K562 treated with DMSO at 1 percent for 48 hours (cell line): ENCODE results near the gene RALY. TPM values are rescaled to one million over a fixed set of nuclear protein-coding genes. Genes with fewer than 3 reads are reported as not detected.

Experiments
- total RNA-seq: library from RNA; unstranded; fragments of 300-600 nt; gene quantifications from 2 replicates; pipeline ENCODE4 v1.2.3, GENCODE V29; 2022; ENCODE audit warnings: low replicate concordance; ENCODE audit errors: extremely low read depth

Gene RALY
- not detected in 2 replicates for total RNA-seq

DNA sequence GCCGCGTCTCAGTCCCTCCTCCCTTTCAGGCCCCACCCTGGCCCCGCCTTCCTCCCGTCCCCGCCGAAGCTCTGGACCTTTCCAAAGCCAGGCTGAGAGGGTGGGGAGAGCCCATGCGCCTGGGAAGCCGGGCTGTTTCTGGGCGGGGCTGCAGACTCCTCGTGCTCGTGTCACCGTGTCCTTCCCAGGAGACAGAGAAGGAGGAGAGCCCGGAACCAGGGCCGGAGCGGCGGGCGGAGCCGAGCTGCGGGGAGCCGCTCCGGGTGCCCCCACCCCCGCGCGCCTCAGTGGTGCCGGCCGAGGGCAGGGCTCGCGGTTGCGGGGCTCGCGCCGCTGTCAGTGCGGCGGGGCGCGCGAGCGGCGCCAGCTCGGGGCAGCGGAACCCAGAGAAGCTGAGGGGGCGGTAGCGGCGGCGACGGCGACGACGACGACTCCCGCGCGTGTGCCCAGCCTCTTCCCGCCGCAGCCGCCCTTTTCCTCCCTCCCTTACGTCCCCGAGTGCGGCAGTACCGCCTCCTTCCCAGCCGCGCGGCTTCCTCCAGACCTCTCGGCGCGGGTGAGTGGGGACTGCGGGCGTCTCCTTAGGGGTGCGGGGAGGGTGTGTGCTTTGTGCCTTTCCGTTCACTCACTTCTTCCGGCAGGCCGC is at the start of gene RALY:
Gene RALY, plus strand, starts transcription at position 336 of the 646 bp plus-strand sequence. CDS start 78,164 bp downstream, outside the sequence.

DNA sequence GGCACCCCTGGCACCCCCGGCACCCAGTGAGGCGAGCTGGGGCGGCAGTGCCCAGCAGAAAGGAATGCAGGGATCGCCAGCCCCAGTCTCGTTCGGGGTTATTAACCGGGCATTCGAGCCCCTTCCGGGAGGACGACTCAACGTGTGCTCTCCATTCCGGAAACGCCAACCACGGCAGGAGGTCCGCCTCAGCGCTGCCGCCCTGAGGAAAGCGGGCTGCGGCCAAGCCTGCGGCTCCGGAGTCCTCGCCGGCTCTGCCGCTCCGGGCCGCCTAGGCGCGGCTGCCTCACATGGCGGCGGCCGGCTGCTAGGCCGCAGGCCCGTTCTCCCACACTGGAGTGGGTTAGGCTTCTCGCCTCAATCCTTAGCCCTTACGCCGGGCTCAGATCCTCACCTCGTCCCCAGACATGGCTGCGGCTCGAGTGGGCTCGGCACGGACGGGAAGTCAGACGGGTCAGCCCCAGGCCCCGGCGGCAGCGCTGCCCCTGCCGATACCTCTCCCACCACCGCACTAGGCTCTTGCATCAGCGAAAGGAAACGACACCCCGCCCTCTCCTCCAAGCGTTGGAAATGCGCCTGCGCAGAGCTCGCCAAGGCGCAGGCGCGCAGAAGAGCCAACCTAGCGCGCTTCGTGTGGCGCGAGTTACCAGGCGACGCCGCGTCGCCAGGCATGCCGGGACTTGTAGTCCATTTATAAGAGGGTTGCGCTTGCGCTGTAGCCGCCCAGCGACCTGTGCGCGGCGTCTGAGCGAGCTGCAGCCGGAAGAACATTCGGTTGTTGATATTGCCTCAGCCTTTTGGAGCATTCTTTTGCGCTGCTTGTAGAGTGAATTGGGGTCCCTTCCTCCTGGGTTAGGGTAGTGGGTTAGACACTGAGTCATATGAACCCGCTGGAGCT is 118.2 kb downstream of the RALY start, which contains the start of gene EIF2S2:
Gene EIF2S2, minus strand, starts transcription at position 542 of the 898 bp plus-strand sequence. Its CDS starts 133 bp downstream, at position 409.

Other genes with a start within 250 kb of the RALY start
- not detected in 2 replicates for gene CHMP4B, start 182.6 kb upstream of the RALY start, total RNA-seq
- gene EIF2S2, start 118.3 kb downstream of the RALY start, total RNA-seq, result not detected in 2 replicates
- not detected in 2 replicates for gene ASIP, start 247.5 kb downstream of the RALY start, total RNA-seq